Measurements from ENCODE around the gene PTOV1. TPM values are rescaled to one million over a fixed set of nuclear protein-coding genes. Genes with fewer than 3 reads are reported as not detected.

PTOV1 gene
- total RNA-seq, 2 experiments from 2014 or later, result 66.0 to 68.0 TPM

GRCh38 chr19:49866933-49867782 lies 16.2 kb downstream of the PTOV1 start, which contains the start of gene PNKP:
TSS of gene PNKP (minus strand) at chr19:49867576. CDS start at chr19:49867204, 372 bp downstream.
- Mint-ChIP-seq H3K27ac (no peak within 1 kb of the TSS), H3K4me1 (ENCODE audit: low read depth) (peaks cover 52% of the 10 kb centered on the region), H3K36me3 (ENCODE audit: low read depth) (peaks cover 31% of the 10 kb centered on the region), H3K4me3 (no peak within 1 kb of the TSS), H3K9me3 (no peaks in the 10 kb centered on the region), H3K27me3 (ENCODE audit: low read depth) (no peaks in the 10 kb centered on the region)
- CTCF ChIA-PET, result interaction anchor here (0.7 to 1.3 kb wide), 2 partner anchors 10 to 17 kb away, joined by 3 read pairs; partner anchors contain the start of gene PTOV1
- DNase-seq, result peak; percentile 94
- intact Hi-C loops (cut with micrococcal nuclease), result loop anchor here (5.0 to 10.0 kb wide), 2 partner anchors 118 to 150 kb away; no protein-coding TSS in a partner anchor

GRCh38 chr19:49869009-49869483 lies 18.1 kb downstream of the PTOV1 start:
- no peak for DNase-seq
- Mint-ChIP-seq H3K27me3 (ENCODE audit: low read depth) (no peaks in the 10 kb centered on the region), H3K9me3 (no peaks in the 10 kb centered on the region), H3K4me1 (ENCODE audit: low read depth) (peaks cover 48% of the 10 kb centered on the region), H3K27ac (no peak overlapping the region), H3K36me3 (ENCODE audit: low read depth) (peaks cover 22% of the 10 kb centered on the region), H3K4me3 (no peak overlapping the region)
- intact Hi-C loops (cut with micrococcal nuclease), result loop anchor here (1.0 to 10.0 kb wide), 10 partner anchors 8 to 228 kb away; partner anchors contain the start of genes AKT1S1, ATF5, FUZ and IL4I1
- CTCF ChIA-PET, result interaction anchor here (0.9 to 1.7 kb wide), 4 partner anchors 11 to 196 kb away, joined by 3 to 6 read pairs (median 3); no protein-coding TSS in a partner anchor

GRCh38 chr19:49869484-49870308 lies 18.7 kb downstream of the PTOV1 start:
- H3K36me3 Mint-ChIP-seq (ENCODE audit: low read depth), result peaks cover 16% of the 10 kb centered on the region
- intact Hi-C loops (cut with micrococcal nuclease), result loop anchor here (1.0 to 10.0 kb wide), 11 partner anchors 8 to 535 kb away; partner anchors contain the start of genes AKT1S1, ATF5, CD37 and FUZ
- H3K27ac Mint-ChIP-seq, result peak overlapping the region; percentile 47
- no peaks in the 10 kb centered on the region for H3K9me3 Mint-ChIP-seq
- DNase-seq, result peak; percentile 95
- CTCF ChIA-PET, result interaction anchor here (0.9 to 1.7 kb wide), 4 partner anchors 11 to 197 kb away, joined by 3 to 6 read pairs (median 3); no protein-coding TSS in a partner anchor
- H3K4me1 Mint-ChIP-seq (ENCODE audit: low read depth), result peaks cover 47% of the 10 kb centered on the region
- H3K27me3 Mint-ChIP-seq (ENCODE audit: low read depth), result no peaks in the 10 kb centered on the region
- H3K4me3 Mint-ChIP-seq, result no peak overlapping the region

GRCh38 chr19:49870309-49870901 lies 19.4 kb downstream of the PTOV1 start:
- H3K9me3 Mint-ChIP-seq, result no peaks in the 10 kb centered on the region
- intact Hi-C loops (cut with micrococcal nuclease), result loop anchor here (10.0 kb wide), 1 partner anchor 536 kb away; the partner anchor contains the start of gene CD37
- H3K4me1 Mint-ChIP-seq (ENCODE audit: low read depth), result peaks cover 47% of the 10 kb centered on the region
- CTCF ChIA-PET, result interaction anchor here (1.7 kb wide), 1 partner anchor 12 kb away, joined by 3 read pairs; no protein-coding TSS in a partner anchor
- no peak for DNase-seq
- no peaks in the 10 kb centered on the region for H3K27me3 Mint-ChIP-seq (ENCODE audit: low read depth)
- peak overlapping the region; percentile 47 for H3K27ac Mint-ChIP-seq
- peaks cover 12% of the 10 kb centered on the region for H3K36me3 Mint-ChIP-seq (ENCODE audit: low read depth)
- H3K4me3 Mint-ChIP-seq, result no peak overlapping the region

GRCh38 chr19:49871349-49871985 lies 20.5 kb downstream of the PTOV1 start:
- Mint-ChIP-seq H3K27ac (no peak overlapping the region), H3K9me3 (no peaks in the 10 kb centered on the region), H3K36me3 (ENCODE audit: low read depth) (peaks cover 8% of the 10 kb centered on the region), H3K27me3 (ENCODE audit: low read depth) (no peaks in the 10 kb centered on the region), H3K4me1 (ENCODE audit: low read depth) (peaks cover 38% of the 10 kb centered on the region), H3K4me3 (no peak overlapping the region)
- no peak for DNase-seq
- CTCF ChIA-PET, result no interaction called here
- intact Hi-C loops (cut with micrococcal nuclease), result loop anchor here (10.0 kb wide), 1 partner anchor 537 kb away; the partner anchor contains the start of gene CD37

GRCh38 chr19:49872245-49873128 lies 21.5 kb downstream of the PTOV1 start:
- Mint-ChIP-seq H3K4me1 (ENCODE audit: low read depth) (peaks cover 32% of the 10 kb centered on the region), H3K36me3 (ENCODE audit: low read depth) (peaks cover 5% of the 10 kb centered on the region), H3K27me3 (ENCODE audit: low read depth) (no peaks in the 10 kb centered on the region), H3K4me3 (no peak overlapping the region), H3K9me3 (no peaks in the 10 kb centered on the region), H3K27ac (no peak overlapping the region)
- no peak for DNase-seq
- intact Hi-C loops (cut with micrococcal nuclease), result loop anchor here (10.0 kb wide), 1 partner anchor 538 kb away; the partner anchor contains the start of gene CD37
- CTCF ChIA-PET, result no interaction called here

GRCh38 chr19:49873129-49873521 lies 22.2 kb downstream of the PTOV1 start:
- H3K9me3 Mint-ChIP-seq, result no peaks in the 10 kb centered on the region
- no peak overlapping the region for H3K27ac Mint-ChIP-seq
- no peak for DNase-seq
- CTCF ChIA-PET, result no interaction called here
- H3K27me3 Mint-ChIP-seq (ENCODE audit: low read depth), result no peaks in the 10 kb centered on the region
- no peak overlapping the region for H3K4me3 Mint-ChIP-seq
- H3K36me3 Mint-ChIP-seq (ENCODE audit: low read depth), result peaks cover 7% of the 10 kb centered on the region
- intact Hi-C loops (cut with micrococcal nuclease), result loop anchor here (10.0 kb wide), 1 partner anchor 538 kb away; the partner anchor contains the start of gene CD37
- peaks cover 30% of the 10 kb centered on the region for H3K4me1 Mint-ChIP-seq (ENCODE audit: low read depth)

- peaks cover 32% of the 10 kb centered on the region for H3K4me1 Mint-ChIP-seq (ENCODE audit: low read depth)
- H3K9me3 Mint-ChIP-seq, result no peaks in the 10 kb centered on the region
- no peaks in the 10 kb centered on the region for H3K27me3 Mint-ChIP-seq (ENCODE audit: low read depth)
- intact Hi-C loops (cut with micrococcal nuclease), result loop anchor here (10.0 kb wide), 1 partner anchor 539 kb away; the partner anchor contains the start of gene CD37
- H3K27ac Mint-ChIP-seq, result no peak overlapping the region
- H3K4me3 Mint-ChIP-seq, result no peak overlapping the region
- CTCF ChIA-PET, result no interaction called here
- H3K36me3 Mint-ChIP-seq (ENCODE audit: low read depth), result peaks cover 6% of the 10 kb centered on the region
- DNase-seq, result no peak
Measured at GRCh38 chr19:49873834-49874233, 22.9 kb downstream of the PTOV1 start.

GRCh38 chr19:49874503-49875157 lies 23.7 kb downstream of the PTOV1 start:
- Mint-ChIP-seq H3K4me1 (ENCODE audit: low read depth) (peaks cover 38% of the 10 kb centered on the region), H3K9me3 (no peaks in the 10 kb centered on the region), H3K27me3 (ENCODE audit: low read depth) (no peaks in the 10 kb centered on the region), H3K27ac (no peak overlapping the region), H3K36me3 (ENCODE audit: low read depth) (peaks cover 8% of the 10 kb centered on the region), H3K4me3 (no peak overlapping the region)
- intact Hi-C loops (cut with micrococcal nuclease), result loop anchor here (10.0 kb wide), 1 partner anchor 540 kb away; the partner anchor contains the start of gene CD37
- CTCF ChIA-PET, result interaction anchor here (0.8 kb wide), 1 partner anchor 157 kb away, joined by 3 read pairs; no protein-coding TSS in a partner anchor
- no peak for DNase-seq

GRCh38 chr19:49875177-49875576 lies 24.2 kb downstream of the PTOV1 start:
- intact Hi-C loops (cut with micrococcal nuclease), result loop anchor here (10.0 kb wide), 1 partner anchor 540 kb away; the partner anchor contains the start of gene CD37
- no peaks in the 10 kb centered on the region for H3K9me3 Mint-ChIP-seq
- no peak overlapping the region for H3K4me3 Mint-ChIP-seq

More at GRCh38 chr19:49875177-49875576, 24.2 kb downstream of the PTOV1 start:
- Mint-ChIP-seq H3K4me1 (ENCODE audit: low read depth) (peaks cover 38% of the 10 kb centered on the region), H3K27ac (no peak overlapping the region), H3K27me3 (ENCODE audit: low read depth) (no peaks in the 10 kb centered on the region), H3K36me3 (ENCODE audit: low read depth) (peaks cover 11% of the 10 kb centered on the region)
- DNase-seq, result no peak
- CTCF ChIA-PET, result interaction anchor here (0.8 to 1.3 kb wide), 2 partner anchors 15 to 158 kb away, joined by 3 read pairs; no protein-coding TSS in a partner anchor
